Skeletal muscle tissue (tissue), 4 donors: Measurements from ENCODE around the gene ARHGEF28. TPM values are rescaled to one million over a fixed set of nuclear protein-coding genes. Genes with fewer than 3 reads are reported as not detected.

Source experiments
- H3K27ac ChIP-seq: one replicate; pipeline ENCODE4 v1.7.0; 2013; ENCODE audit warnings: mild to moderate bottlenecking, low read depth, low read length, inconsistent platforms
- H3K27me3 ChIP-seq, 3 donors: one replicate each; pipeline ENCODE4 v1.7.0; 2013; ENCODE audit warnings: low read length in 3 of 3; ENCODE audit not compliant: control insufficient read depth in 3 of 3, insufficient read depth in 3 of 3
- H3K36me3 ChIP-seq, 3 donors: one replicate each; pipeline ENCODE4 v1.7.0; 2013; ENCODE audit warnings: low read length in 3 of 3; ENCODE audit not compliant: control insufficient read depth in 3 of 3, insufficient read depth in 3 of 3
- H3K4me1 ChIP-seq, 3 donors: one replicate each; pipeline ENCODE4 v1.7.0; 2013; ENCODE audit warnings: low read length in 3 of 3, mild to moderate bottlenecking in 3 of 3; ENCODE audit not compliant: control insufficient read depth in 3 of 3, insufficient read depth in 3 of 3
- H3K4me3 ChIP-seq, 3 donors: one replicate each; pipeline ENCODE4 v1.7.0; 2013; ENCODE audit warnings: low read length in 3 of 3
- H3K9ac ChIP-seq, 3 donors: one replicate each; pipeline ENCODE4 v1.7.0; 2013; ENCODE audit warnings: low read length in 3 of 3, mild to moderate bottlenecking in 3 of 3, moderate library complexity in 2 of 3, low read depth in 1 of 3
- H3K9me3 ChIP-seq, 3 donors: one replicate each; pipeline ENCODE4 v1.7.0; 2013; ENCODE audit warnings: low read length in 3 of 3; ENCODE audit not compliant: control insufficient read depth in 3 of 3
- total RNA-seq: library from RNA; depleted of rRNA; stranded (reverse); fragments of >200 nt; gene quantifications from one replicate; pipeline ENCODE4 v1.2.3, GENCODE V29; 2014
- donor health status: Osteomylitis.

ARHGEF28 gene
- total RNA-seq, 1 donor from 2014 or later = 8.4 TPM

DNA sequence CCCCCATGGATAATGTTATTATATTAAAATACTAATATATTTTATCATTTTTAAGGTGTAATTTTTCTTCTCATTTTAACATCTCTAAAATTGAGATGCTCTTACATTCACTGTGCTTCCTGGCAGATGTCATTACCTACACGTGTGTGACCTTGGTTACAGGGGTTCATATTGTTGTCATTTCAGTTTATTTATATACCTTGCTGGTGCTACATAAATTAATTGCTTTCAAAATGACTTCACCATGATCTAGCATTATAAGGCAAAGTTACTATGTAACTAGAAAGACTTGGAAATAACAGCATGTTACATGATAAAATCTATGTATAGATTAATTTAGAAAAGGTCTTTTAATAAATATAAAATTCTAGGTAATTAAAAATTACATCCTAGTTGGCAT is 60.9 kb downstream of the ARHGEF28 start:
- Histone ChIP-seq H3K9ac (no peak overlapping the region), H3K36me3 (no peaks in the 10 kb centered on the region), H3K9me3 (no peaks in the 10 kb centered on the region), H3K4me3 (no peak overlapping the region), H3K4me1 (no peaks in the 10 kb centered on the region), H3K27ac (no peak overlapping the region), H3K27me3 (no peaks in the 10 kb centered on the region)

DNA sequence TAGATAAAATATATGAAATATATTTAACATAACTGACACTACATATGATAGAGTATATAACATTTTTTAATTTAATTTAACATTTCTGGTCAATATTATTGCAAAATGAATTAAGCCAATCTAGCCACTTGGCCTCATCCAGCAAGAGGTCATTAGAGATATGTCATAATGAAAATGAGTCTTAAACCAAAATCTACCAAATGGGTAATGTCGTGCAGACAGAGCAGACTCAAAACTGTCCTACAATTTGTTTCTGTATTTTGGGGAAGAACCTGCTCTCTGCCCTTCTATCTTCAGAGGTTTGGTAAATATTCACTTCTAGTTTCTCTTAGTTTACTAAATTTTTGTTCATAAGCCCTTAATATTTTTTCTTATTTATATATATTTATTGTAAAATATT is 61.4 kb downstream of the ARHGEF28 start:
- Histone ChIP-seq H3K27ac (no peak overlapping the region), H3K9ac (no peak overlapping the region), H3K4me3 (no peak overlapping the region), H3K9me3 (no peaks in the 10 kb centered on the region), H3K27me3 (no peaks in the 10 kb centered on the region), H3K36me3 (no peaks in the 10 kb centered on the region), H3K4me1 (no peaks in the 10 kb centered on the region)

DNA sequence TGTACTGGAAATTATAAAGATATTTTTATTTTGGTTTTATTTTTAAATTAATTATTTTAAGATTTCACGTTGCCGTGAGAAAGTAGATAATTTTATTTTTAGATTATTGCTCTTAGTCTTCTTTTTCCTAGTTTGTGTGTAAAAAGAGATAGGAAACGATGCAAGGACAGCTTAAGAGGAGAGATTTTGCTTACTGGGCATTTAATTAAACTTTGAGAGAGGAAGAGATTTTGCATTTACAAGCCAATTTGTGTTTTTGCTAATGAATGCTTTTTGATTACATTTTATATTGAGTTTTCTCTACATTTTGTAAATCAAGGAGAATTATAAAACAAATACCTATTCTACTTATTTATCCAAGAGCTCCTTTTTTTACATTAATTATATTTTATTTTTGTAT is 64.0 kb downstream of the ARHGEF28 start:
- H3K9me3 ChIP-seq = no peaks in the 10 kb centered on the region
- H3K36me3 ChIP-seq = no peaks in the 10 kb centered on the region
- H3K9ac ChIP-seq = no peak overlapping the region
- no peaks in the 10 kb centered on the region for H3K4me1 ChIP-seq
- no peaks in the 10 kb centered on the region for H3K27me3 ChIP-seq
- H3K4me3 ChIP-seq = no peak overlapping the region
- no peak overlapping the region for H3K27ac ChIP-seq

DNA sequence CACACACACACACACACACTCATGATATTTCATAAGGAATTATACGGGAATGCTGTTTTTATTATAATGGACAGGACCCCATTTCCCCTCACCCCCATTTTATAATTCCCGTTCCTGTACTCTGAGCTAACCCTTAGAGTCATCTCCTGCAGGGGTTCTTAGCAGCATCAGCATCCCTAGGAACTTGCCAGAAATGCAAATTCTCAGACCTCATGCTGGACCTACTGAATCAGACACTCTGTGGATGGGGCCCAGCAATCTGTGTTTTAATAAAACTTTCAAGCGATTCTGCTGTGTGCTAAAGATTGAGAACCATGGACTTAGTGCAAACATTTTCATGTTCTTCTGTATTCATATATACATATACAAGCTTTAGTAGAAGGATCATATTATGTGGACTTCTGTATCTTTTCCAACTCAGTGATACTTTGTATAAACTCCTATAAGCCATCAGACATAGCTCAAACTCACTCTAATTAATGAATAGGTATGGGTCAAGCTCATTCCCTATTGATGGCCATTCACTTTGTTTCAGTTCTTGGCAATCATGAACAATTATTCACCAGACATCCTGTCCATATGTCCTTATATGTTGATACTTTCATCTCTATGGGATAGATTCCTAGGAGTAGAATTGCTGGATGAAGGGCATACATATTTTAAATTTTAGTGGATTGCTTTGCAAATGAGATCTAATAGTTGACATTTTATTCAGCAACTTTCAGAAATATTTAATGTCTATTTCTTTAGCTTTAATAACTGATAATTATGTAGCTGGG is 65.5 kb downstream of the ARHGEF28 start:
- Histone ChIP-seq H3K27ac (no peak overlapping the region), H3K36me3 (no peaks in the 10 kb centered on the region), H3K9me3 (no peaks in the 10 kb centered on the region), H3K4me1 (no peaks in the 10 kb centered on the region), H3K27me3 (no peaks in the 10 kb centered on the region), H3K9ac (no peak overlapping the region), H3K4me3 (no peak overlapping the region)

DNA sequence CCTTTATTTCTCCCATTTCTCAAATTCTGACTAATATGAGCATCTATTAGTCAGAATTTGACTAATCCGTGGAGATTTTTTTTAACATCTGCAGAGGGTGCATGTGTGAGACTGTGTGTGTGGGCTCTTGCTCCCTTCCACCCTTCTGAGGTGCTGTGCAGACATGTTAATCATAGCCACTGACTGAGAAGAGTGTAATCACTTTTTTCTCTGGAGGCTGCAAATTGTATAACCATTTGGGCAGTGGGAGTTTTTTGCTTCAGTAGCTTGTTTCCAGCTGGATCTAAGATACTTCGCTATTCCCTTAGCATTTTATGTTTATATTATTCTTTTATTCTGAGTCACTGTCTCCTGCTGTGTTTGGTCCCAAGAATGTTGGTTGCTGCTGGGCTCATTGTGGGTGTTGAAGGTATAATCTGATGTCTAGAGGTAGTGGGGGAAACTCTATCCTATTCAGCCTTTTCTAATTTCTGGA is 66.2 kb downstream of the ARHGEF28 start:
- no peaks in the 10 kb centered on the region for H3K9me3 ChIP-seq
- H3K4me3 ChIP-seq = no peak overlapping the region
- H3K9ac ChIP-seq = no peak overlapping the region
- H3K27ac ChIP-seq = no peak overlapping the region
- no peaks in the 10 kb centered on the region for H3K27me3 ChIP-seq
- H3K36me3 ChIP-seq = no peaks in the 10 kb centered on the region
- no peaks in the 10 kb centered on the region for H3K4me1 ChIP-seq

DNA sequence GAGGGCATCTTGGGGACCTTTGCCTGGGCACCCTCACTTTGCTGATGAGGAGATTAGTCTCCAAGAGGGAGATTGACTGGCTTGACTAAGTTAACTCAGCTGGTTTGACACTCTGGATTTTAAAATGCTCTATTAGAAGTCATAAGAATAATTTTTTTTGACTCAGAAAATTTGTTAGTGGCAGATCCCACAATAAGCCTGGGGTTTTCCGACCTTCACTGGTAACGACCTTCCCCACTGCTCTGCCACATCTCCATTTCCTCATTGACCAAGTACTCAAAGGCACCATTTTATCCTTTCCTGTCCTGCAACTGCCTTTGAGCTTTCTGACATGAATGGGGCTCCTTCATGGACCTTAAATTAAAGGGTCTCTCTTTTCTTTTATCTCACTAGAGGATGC is 67.0 kb downstream of the ARHGEF28 start:
- Histone ChIP-seq H3K27ac (no peak overlapping the region), H3K4me3 (no peak overlapping the region), H3K9me3 (no peaks in the 10 kb centered on the region), H3K4me1 (no peaks in the 10 kb centered on the region), H3K9ac (no peak overlapping the region), H3K27me3 (no peaks in the 10 kb centered on the region), H3K36me3 (no peaks in the 10 kb centered on the region)

DNA sequence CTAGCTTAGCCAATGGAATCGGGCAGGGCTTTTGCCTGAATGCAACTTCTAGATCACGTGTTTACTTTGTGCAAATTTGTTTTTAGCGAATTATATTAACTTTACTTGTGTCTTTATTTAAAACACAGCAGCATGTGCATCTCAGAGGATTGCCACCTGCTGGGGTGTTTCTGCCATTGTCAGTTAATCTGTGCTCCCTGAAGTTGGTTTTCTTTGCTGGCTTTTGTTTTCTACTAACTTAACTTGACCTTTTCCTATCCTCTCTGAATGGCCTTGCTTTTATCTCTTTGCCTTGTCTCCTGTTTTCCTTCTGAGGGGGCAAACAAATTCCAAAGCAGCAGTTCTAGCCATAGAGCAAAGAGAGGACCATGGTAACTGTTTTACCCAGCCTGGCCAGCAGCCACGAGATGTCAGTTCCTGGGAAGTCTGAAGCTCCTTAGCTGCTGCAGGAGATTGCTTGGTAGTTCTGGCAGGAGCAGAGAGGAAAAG is 67.6 kb downstream of the ARHGEF28 start:
- Histone ChIP-seq H3K36me3 (no peaks in the 10 kb centered on the region), H3K9ac (no peak overlapping the region), H3K27me3 (no peaks in the 10 kb centered on the region), H3K27ac (no peak overlapping the region), H3K9me3 (no peaks in the 10 kb centered on the region), H3K4me1 (no peaks in the 10 kb centered on the region), H3K4me3 (no peak overlapping the region)

DNA sequence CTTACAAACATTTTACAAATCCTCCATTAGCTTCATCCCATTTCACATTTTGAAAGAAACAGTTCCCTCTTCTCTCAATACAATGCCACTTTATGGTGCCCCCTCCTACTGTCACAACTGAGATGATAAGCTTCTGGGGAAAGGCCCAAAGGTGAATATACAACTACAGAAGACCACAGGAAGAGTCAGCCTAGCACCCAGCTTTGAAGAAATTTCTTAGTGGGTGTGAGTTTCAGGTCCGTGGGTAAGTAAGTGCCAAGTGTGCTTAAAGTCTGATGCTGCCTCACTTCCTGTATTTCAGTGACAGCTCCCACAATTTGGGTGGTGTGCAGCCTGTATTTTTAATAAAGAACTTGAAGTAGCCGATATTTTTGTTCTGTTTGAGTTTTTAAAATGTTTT is 68.1 kb downstream of the ARHGEF28 start:
- Histone ChIP-seq H3K9ac (no peak overlapping the region), H3K4me1 (no peaks in the 10 kb centered on the region), H3K4me3 (no peak overlapping the region), H3K27me3 (no peaks in the 10 kb centered on the region), H3K9me3 (no peaks in the 10 kb centered on the region), H3K27ac (no peak overlapping the region), H3K36me3 (no peaks in the 10 kb centered on the region)

DNA sequence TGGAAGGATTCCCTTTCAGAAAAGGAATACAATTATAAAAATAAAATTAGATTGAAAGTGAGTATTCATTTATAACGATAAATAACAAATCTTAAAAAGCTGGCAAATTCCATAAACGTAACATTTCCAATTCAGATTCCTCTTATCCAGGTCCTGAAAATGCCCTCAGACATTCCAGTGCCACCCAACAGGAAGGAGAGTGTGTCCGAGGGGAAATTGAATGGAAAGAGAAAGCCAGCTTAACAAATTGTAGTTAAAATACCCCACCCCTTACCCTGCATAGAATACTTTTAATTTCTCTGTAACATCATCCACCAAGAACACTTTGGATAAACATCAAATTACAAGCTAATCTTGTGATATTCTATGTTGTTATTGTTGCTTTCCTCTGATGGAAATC is 72.0 kb downstream of the ARHGEF28 start:
- Histone ChIP-seq H3K36me3 (no peaks in the 10 kb centered on the region), H3K9me3 (no peaks in the 10 kb centered on the region), H3K27me3 (no peaks in the 10 kb centered on the region), H3K4me1 (no peaks in the 10 kb centered on the region), H3K4me3 (no peak overlapping the region), H3K27ac (no peak overlapping the region), H3K9ac (no peak overlapping the region)

DNA sequence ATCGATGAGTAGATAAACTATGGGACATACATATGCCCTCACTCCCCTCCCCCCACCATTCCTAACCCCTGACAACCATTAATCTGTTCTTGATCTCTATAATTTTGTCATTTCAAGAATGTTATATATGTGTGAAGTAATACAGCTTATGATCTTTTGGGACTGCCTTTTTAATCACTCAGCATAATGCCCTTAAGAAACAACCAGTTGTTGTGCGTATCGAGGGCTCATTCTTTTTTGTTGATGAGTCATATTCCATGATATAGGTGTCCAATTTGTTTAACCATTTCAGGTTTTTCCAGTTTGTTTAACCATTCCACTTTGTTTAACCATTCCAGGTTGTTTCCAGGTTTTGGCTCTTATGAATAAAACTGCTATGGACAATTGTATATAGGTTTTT is 75.6 kb downstream of the ARHGEF28 start:
- Histone ChIP-seq H3K27me3 (no peaks in the 10 kb centered on the region), H3K9me3 (no peaks in the 10 kb centered on the region), H3K27ac (no peak overlapping the region), H3K4me1 (no peaks in the 10 kb centered on the region), H3K36me3 (no peaks in the 10 kb centered on the region), H3K4me3 (no peak overlapping the region), H3K9ac (no peak overlapping the region)
